Loucy (cell line): ENCODE results near the gene DLGAP3.

ENCODE experiments used
- H2AFZ ChIP-seq: fragments of 200-600 bp; sonication (generic); 2 replicates; pipeline ENCODE4 v1.6.0; 2016; ENCODE audit warnings: antibody characterized with exemption, mild to moderate bottlenecking, low read length, moderate library complexity
- H3F3A ChIP-seq: fragments of 200-600 bp; 2 replicates; pipeline ENCODE4 v1.6.0; 2016; ENCODE audit warnings: antibody characterized with exemption, low read depth, mild to moderate bottlenecking
- H3K27me3 ChIP-seq: fragments of 200-600 bp; sonication (generic); 2 replicates; pipeline ENCODE4 v1.6.1; 2014; ENCODE audit warnings: low read length, mild to moderate bottlenecking; ENCODE audit not compliant: insufficient read depth, poor library complexity, severe bottlenecking
- H3K36me3 ChIP-seq: fragments of 200-600 bp; sonication (generic); 2 replicates; pipeline ENCODE4 v1.6.1; 2016; ENCODE audit warnings: low read length; ENCODE audit not compliant: insufficient read depth
- H3K4me1 ChIP-seq: fragments of 200-600 bp; sonication (generic); 2 replicates; pipeline ENCODE4 v1.5.1; 2014; ENCODE audit warnings: low read length, mild to moderate bottlenecking; ENCODE audit not compliant: insufficient read depth, poor library complexity, severe bottlenecking
- H3K4me2 ChIP-seq: fragments of 200-600 bp; sonication (generic); 2 replicates; pipeline ENCODE4 v1.6.0; 2014; ENCODE audit warnings: antibody characterized with exemption, low read length, low read depth, mild to moderate bottlenecking; ENCODE audit not compliant: poor library complexity, severe bottlenecking
- H3K4me3 ChIP-seq: fragments of 200-600 bp; sonication (generic); 2 replicates; pipeline ENCODE4 v1.5.1; 2014; ENCODE audit warnings: low read length, mild to moderate bottlenecking, mixed read lengths; ENCODE audit not compliant: poor library complexity, severe bottlenecking
- H3K79me2 ChIP-seq: fragments of 200-600 bp; sonication (generic); 2 replicates; pipeline ENCODE4 v1.6.1; 2014; ENCODE audit warnings: low read length; ENCODE audit not compliant: insufficient read depth
- H3K9ac ChIP-seq: fragments of 200-600 bp; sonication (generic); 2 replicates; pipeline ENCODE4 v1.6.0; 2014; ENCODE audit warnings: mild to moderate bottlenecking, low read depth, low read length, moderate library complexity; ENCODE audit not compliant: poor library complexity, severe bottlenecking
- H3K9me2 ChIP-seq: fragments of 200-600 bp; sonication (generic); replicated peaks from 2 replicates; pipeline ENCODE4 v1.6.1; 2016; ENCODE audit warnings: low read depth, low read length, mixed read lengths
- H3K9me3 ChIP-seq: fragments of 200-600 bp; sonication (generic); 2 replicates; pipeline ENCODE4 v1.6.1; 2014; ENCODE audit warnings: mild to moderate bottlenecking, antibody characterized with exemption, low read length, low read depth; ENCODE audit not compliant: insufficient read depth
- H4K20me1 ChIP-seq: fragments of 200-600 bp; sonication (generic); 2 replicates; pipeline ENCODE4 v1.6.0; 2014; ENCODE audit warnings: antibody characterized with exemption, low read length, mild to moderate bottlenecking; ENCODE audit not compliant: insufficient read depth, poor library complexity, severe bottlenecking
- CTCF ChIP-seq: fragments of 200-600 bp; sonication (generic); conservative IDR thresholded peaks from 2 replicates; pipeline ENCODE4 v1.5.1; 2014; ENCODE audit warnings: mild to moderate bottlenecking, antibody characterized with exemption, low read length
- EZH2phosphoT487 ChIP-seq: fragments of 200-600 bp; IDR thresholded peaks from 2 replicates; pipeline ENCODE4 v1.6.1; 2018; ENCODE audit warnings: antibody characterized with exemption, mild to moderate bottlenecking, moderate library complexity, borderline replicate concordance

DLGAP3 gene

GRCh38 chr1:34906756-34907155 is 22.7 kb downstream of the DLGAP3 start:
- H3F3A ChIP-seq, result no peaks in the 10 kb centered on the region
- H2AFZ ChIP-seq, result no peak overlapping the region
- no peak overlapping the region for H3K4me2 ChIP-seq
- H4K20me1 ChIP-seq, result no peaks in the 10 kb centered on the region
- H3K9ac ChIP-seq, result no peak overlapping the region
- no peaks in the 10 kb centered on the region for H3K36me3 ChIP-seq
- H3K79me2 ChIP-seq, result no peaks in the 10 kb centered on the region
- TF ChIP-seq EZH2phosphoT487 (no peak), CTCF (no peak)
- no peaks in the 10 kb centered on the region for H3K9me2 ChIP-seq
- H3K9me3 ChIP-seq, result no peaks in the 10 kb centered on the region
- H3K4me1 ChIP-seq, result no peaks in the 10 kb centered on the region
- no peak overlapping the region for H3K4me3 ChIP-seq
- H3K27me3 ChIP-seq, result no peaks in the 10 kb centered on the region

- Histone ChIP-seq H3K4me2 (no peak overlapping the region), H3K4me3 (no peak overlapping the region), H3F3A (no peaks in the 10 kb centered on the region), H3K36me3 (no peaks in the 10 kb centered on the region), H3K79me2 (no peaks in the 10 kb centered on the region), H3K9me2 (no peaks in the 10 kb centered on the region), H2AFZ (no peak overlapping the region), H3K27me3 (no peaks in the 10 kb centered on the region), H3K9me3 (no peaks in the 10 kb centered on the region), H3K9ac (no peak overlapping the region), H4K20me1 (no peaks in the 10 kb centered on the region), H3K4me1 (no peaks in the 10 kb centered on the region)
- TF ChIP-seq EZH2phosphoT487 (no peak), CTCF (no peak)
Observed at GRCh38 chr1:34906222-34906621, 23.2 kb downstream of the DLGAP3 start.

- Histone ChIP-seq H3K79me2 (no peaks in the 10 kb centered on the region), H3K27me3 (no peaks in the 10 kb centered on the region), H3K36me3 (no peaks in the 10 kb centered on the region), H3F3A (no peaks in the 10 kb centered on the region), H2AFZ (no peak overlapping the region), H3K4me1 (no peaks in the 10 kb centered on the region), H3K4me2 (no peak overlapping the region), H3K9me2 (no peaks in the 10 kb centered on the region), H3K9me3 (no peaks in the 10 kb centered on the region), H3K9ac (no peak overlapping the region), H3K4me3 (no peak overlapping the region), H4K20me1 (no peaks in the 10 kb centered on the region)
- no peak for TF ChIP-seq EZH2phosphoT487
- TF ChIP-seq CTCF, result no peak
Observed at GRCh38 chr1:34905098-34905459, 24.4 kb downstream of the DLGAP3 start.
